HEK293 (cell line): Measurements from ENCODE around the gene PLA2G4A.

Experiments
- ATF2 ChIP-seq: fragments of 450-650 bp; formaldehyde crosslinking; IDR thresholded peaks from 2 replicates; pipeline ENCODE4 v1.5.1; 2016; ENCODE audit warnings: missing biosample characterization, missing genetic modification characterization, low read depth
- CTCF ChIP-seq: fragments of 450-650 bp; formaldehyde crosslinking; IDR thresholded peaks from 2 replicates; pipeline ENCODE4 v1.5.1; 2016; ENCODE audit warnings: missing biosample characterization, missing genetic modification characterization
- ZNF157 ChIP-seq: fragments of 450-650 bp; formaldehyde crosslinking; IDR thresholded peaks from 2 replicates; pipeline ENCODE4 v1.5.1; 2016; ENCODE audit warnings: missing biosample characterization, missing genetic modification characterization
- ZNF184 ChIP-seq: fragments of 450-650 bp; IDR thresholded peaks from 2 replicates; pipeline ENCODE4 v1.5.1; 2018; ENCODE audit warnings: missing biosample characterization, mild to moderate bottlenecking, missing genetic modification characterization
- ZNF23 ChIP-seq: fragments of 450-650 bp; formaldehyde crosslinking; IDR thresholded peaks from 2 replicates; pipeline ENCODE4 v1.5.1; 2016; ENCODE audit warnings: missing biosample characterization, missing genetic modification characterization, borderline replicate concordance
- ZNF366 ChIP-seq: fragments of 450-650 bp; formaldehyde crosslinking; conservative IDR thresholded peaks from 2 replicates; pipeline ENCODE4 v1.5.1; 2016; ENCODE audit warnings: missing biosample characterization, missing genetic modification characterization
- ZNF558 ChIP-seq: fragments of 450-650 bp; formaldehyde crosslinking; IDR thresholded peaks from 2 replicates; pipeline ENCODE4 v1.5.1; 2016; ENCODE audit warnings: missing biosample characterization, missing genetic modification characterization
- ZNF639 ChIP-seq: fragments of 450-650 bp; formaldehyde crosslinking; IDR thresholded peaks from 2 replicates; pipeline ENCODE4 v1.5.1; 2016; ENCODE audit warnings: missing biosample characterization, missing genetic modification characterization
- ZNF701 ChIP-seq: fragments of 450-650 bp; formaldehyde crosslinking; IDR thresholded peaks from 2 replicates; pipeline ENCODE4 v1.5.1; 2016; ENCODE audit warnings: missing biosample characterization, missing genetic modification characterization
- ZNF830 ChIP-seq: fragments of 450-650 bp; IDR thresholded peaks from 2 replicates; pipeline ENCODE4 v1.5.0; 2018; ENCODE audit warnings: missing biosample characterization, missing genetic modification characterization, low read depth, mild to moderate bottlenecking, moderate library complexity
- ZSCAN4 ChIP-seq: fragments of 450-650 bp; formaldehyde crosslinking; IDR thresholded peaks from 2 replicates; pipeline ENCODE4 v1.5.1; 2017; ENCODE audit warnings: missing biosample characterization, missing genetic modification characterization
- TF ChIP-seq, protein P1 (sequence below): fragments of 450-650 bp; formaldehyde crosslinking; conservative IDR thresholded peaks from 2 replicates; pipeline ENCODE4 v1.5.1; 2016; ENCODE audit warnings: low read depth, missing biosample characterization, missing genetic modification characterization

- no peak for TF ChIP-seq ZNF23 (tag by site-specific recombination)
- TF ChIP-seq ZSCAN4 (tag by site-specific recombination): no peak
- TF ChIP-seq, protein P1, sequence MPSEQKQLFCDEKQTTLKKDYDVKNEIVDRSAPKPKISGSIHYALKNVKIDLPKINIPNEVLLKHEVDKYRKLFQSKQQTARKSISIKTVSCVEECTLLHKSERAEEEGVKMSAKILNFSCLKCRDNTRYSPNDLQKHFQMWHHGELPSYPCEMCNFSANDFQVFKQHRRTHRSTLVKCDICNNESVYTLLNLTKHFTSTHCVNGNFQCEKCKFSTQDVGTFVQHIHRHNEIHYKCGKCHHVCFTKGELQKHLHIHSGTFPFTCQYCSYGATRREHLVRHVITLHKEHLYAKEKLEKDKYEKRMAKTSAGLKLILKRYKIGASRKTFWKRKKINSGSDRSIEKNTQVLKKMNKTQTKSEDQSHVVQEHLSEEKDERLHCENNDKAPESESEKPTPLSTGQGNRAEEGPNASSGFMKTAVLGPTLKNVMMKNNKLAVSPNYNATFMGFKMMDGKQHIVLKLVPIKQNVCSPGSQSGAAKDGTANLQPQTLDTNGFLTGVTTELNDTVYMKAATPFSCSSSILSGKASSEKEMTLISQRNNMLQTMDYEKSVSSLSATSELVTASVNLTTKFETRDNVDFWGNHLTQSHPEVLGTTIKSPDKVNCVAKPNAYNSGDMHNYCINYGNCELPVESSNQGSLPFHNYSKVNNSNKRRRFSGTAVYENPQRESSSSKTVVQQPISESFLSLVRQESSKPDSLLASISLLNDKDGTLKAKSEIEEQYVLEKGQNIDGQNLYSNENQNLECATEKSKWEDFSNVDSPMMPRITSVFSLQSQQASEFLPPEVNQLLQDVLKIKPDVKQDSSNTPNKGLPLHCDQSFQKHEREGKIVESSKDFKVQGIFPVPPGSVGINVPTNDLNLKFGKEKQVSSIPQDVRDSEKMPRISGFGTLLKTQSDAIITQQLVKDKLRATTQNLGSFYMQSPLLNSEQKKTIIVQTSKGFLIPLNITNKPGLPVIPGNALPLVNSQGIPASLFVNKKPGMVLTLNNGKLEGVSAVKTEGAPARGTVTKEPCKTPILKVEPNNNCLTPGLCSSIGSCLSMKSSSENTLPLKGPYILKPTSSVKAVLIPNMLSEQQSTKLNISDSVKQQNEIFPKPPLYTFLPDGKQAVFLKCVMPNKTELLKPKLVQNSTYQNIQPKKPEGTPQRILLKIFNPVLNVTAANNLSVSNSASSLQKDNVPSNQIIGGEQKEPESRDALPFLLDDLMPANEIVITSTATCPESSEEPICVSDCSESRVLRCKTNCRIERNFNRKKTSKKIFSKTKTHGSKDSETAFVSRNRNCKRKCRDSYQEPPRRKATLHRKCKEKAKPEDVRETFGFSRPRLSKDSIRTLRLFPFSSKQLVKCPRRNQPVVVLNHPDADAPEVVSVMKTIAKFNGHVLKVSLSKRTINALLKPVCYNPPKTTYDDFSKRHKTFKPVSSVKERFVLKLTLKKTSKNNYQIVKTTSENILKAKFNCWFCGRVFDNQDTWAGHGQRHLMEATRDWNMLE: no peak
- no peak for TF ChIP-seq ZNF558
- TF ChIP-seq ZNF157: no peak
- no peak for TF ChIP-seq CTCF
- no peak for TF ChIP-seq ATF2 (tag by site-specific recombination)
- TF ChIP-seq ZNF366 (tag by site-specific recombination): no peak
- no peak for TF ChIP-seq ZNF639 (tag by site-specific recombination)
- TF ChIP-seq ZNF830 (tag by site-specific recombination): no peak
- TF ChIP-seq ZNF701 (tag by site-specific recombination): no peak
- TF ChIP-seq ZNF184 (tag by site-specific recombination): no peak
These were observed 76.8 kb downstream of the PLA2G4A start for GRCh38 chr1:186905561-186905960.
